HG03064 (cell line): Measurements from ENCODE around the gene TSPAN18.

Source experiments
- ATAC-seq: cut with Tn5 transposase; IDR thresholded peaks from one replicate; pipeline ENCODE4 v1.9.1; 2021; ENCODE audit warnings: low read depth; ENCODE audit not compliant: unreplicated experiment

The TSPAN18 gene

GRCh38 chr11:44947114-44947513, 220.4 kb downstream of the TSPAN18 start:
- no peak for ATAC-seq

DNA sequence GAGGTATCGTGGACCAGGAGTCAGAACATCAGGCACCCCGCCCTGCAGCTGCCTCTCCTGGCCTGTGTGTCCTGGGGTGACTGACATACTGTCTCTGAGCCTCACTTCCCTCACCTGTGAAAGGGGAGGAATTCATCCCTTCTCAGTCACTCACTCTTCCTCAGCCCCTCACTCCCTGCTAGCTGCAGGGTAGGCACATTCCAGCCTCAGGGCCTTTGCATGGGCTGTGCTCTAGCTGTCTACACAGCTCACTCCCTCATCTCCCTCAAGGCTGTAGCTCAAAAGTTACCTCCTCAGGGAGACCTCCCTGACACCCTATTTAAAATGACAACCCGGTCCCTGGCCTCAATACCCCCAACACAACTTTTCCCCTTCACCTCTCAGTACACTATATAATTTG, 221.4 kb downstream of the TSPAN18 start:
- ATAC-seq: no peak

DNA sequence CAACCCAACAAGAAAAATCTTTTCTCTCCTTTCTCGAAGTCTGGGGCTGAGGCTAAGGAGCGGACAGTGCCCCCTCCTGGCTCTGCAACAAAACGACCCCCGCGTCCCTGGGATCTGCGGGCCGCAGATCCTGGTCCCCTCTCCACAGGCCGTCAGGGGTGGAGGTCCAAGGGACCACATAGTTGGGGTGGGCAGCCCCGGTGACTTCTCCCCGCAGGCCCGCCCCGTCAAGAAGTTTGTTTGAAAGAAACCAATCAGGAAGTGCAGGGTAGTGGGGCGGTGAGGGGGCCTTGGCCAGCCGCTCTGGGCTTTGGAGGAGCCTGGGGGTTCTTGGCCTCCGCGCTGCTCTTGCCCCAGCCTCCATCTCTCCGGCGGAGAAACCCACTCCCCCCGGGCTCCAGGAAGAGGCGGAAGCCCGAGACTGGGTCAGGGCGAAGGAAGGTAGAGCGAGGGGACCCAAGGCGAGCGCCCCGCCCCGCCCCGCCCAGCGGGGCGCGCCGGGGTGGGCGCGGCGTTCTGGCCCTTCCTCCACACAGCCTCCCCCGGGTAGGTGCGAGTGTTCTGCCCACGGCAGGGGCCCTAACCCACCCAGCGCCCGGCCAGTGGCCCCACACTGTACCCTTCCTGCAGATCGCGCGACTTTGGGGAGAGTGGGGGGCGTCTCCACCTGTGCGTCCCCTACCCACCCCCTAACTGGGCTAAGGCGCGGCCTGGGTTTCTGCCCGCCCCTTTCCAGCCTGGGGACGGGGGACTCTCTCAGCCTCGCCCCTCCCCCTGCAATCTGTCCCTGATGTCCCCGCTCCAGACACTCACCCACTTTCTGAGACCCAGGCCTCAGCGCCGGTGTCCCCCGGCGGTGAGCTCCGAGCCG, 222.6 kb downstream of the TSPAN18 start:
- no peak for ATAC-seq

DNA sequence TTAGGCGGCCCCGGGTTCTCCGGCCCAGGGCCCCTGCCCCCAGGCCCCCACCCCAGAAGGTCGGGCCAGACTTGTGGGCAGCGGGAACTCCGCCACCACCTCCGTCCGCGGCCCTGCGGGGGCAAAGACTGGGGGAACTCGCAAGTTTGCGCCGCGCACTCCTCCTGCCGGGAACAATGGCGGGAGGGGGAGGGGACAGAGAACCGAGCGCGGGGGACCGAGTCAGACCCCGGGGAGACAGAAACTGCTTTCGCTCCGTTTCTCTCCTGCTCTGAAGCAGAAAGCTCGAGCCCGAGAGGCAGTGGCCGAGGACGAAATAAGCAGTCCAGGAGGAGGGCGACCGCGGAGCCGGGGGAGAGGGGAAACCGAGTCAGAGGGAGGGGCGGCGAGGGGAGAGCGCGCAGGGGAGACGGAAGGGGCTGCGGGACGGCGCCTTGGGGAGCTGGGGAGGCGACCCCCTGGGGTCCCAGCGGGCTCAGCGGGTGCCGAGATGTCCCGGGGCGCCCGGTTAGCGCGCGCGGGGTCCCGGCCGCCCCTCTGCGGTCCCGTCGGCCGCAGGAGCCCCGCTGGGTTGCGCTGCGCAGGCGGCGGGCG, 223.4 kb downstream of the TSPAN18 start:
- no peak for ATAC-seq

GRCh38 chr11:44950625-44951476, 224.1 kb downstream of the TSPAN18 start, which contains the start of gene TP53I11:
Gene TP53I11 (minus strand): TSS chr11:44950883. CDS start chr11:44938335, 12,548 bp downstream.
- ATAC-seq: no peak

DNA sequence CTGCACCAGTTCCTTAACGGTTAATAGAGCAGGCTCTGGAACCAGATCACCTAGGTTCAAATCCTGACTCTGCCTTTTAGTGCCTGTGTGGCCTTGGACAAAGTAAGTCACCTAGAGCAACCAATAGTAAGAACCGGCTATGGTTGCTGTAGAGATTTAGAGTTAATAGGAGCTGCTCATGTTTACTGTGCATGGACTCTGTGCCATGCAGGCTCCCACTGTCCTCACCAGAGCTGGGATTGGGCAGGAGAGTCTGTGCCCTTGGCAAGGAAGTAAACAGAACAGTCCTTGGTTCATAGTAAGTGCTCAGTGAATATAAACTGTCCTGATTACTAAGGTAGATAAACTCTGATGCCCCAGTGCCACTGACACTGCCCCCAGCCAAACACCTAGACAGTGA, 225.3 kb downstream of the TSPAN18 start:
- ATAC-seq: no peak

GRCh38 chr11:44952500-44953260, 225.9 kb downstream of the TSPAN18 start:
- ATAC-seq: no peak

DNA sequence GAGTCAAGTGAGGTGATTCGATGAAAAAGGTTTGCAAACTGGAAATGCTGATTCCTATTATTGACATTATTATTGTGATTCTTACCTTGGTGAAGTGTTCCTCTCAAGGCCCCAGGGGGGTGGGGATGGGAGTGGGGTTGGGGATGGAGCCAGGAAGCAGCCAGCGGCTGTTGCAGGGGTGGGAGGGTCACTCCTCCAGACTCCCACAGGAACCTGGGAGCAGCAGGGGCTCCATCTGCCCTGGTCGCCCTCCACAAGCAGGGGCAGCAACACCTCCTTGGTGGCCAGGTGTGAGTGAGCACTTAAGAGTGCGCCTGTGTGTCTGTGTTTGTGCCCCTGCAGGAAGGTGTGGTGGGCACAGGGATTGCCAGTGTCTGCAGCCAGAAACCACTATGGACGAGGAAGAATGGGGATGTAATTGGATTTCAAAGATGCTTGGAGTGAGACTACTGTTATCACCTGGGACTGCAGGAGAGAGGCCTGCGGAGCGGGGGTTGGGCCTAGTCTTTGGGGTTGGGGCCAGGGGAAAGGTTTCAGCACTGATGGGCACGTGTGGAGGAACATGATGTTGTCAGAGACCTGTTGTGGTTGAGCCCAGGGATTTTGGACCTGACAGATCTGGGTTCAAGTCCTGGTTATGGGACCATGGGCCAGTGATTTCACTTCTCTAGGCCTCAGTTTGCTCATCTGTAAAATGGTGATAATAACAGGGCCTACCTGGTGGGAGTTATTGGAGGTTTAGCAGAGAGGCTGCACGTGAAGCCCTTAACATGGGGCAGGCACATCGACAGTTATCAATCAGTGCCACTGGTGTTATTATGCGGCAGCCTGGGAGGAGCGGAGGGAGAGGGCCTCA, 227.5 kb downstream of the TSPAN18 start:
- ATAC-seq: no peak

GRCh38 chr11:44955015-44955738, 228.4 kb downstream of the TSPAN18 start:
- ATAC-seq: no peak

DNA sequence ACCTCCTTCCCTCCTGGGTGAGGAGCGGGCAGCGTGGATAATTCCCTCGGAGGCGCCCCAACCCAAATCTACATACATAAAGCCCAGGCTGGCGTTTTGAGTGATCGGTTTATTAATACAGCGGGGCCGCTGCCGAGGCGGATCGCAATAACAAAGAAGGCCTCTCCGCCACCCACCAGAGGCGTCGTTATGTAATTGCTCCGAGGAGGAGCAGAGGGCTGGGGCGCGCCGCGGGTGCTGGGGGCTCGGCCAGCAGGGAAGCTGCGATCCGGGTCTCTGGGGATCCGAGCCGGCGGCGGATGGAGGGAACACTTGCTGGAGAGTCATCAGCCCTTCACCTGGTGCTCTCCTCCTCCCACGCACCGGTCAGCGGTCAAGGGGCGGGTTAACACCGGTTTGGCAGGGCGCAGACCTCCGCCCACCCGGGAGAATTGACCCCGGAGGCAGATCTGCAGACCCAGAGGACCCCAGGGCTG, 230.3 kb downstream of the TSPAN18 start:
- ATAC-seq: no peak

GRCh38 chr11:44957776-44958564, 231.2 kb downstream of the TSPAN18 start:
- ATAC-seq: no peak

GRCh38 chr11:44959064-44959463, 232.3 kb downstream of the TSPAN18 start:
- ATAC-seq: no peak

DNA sequence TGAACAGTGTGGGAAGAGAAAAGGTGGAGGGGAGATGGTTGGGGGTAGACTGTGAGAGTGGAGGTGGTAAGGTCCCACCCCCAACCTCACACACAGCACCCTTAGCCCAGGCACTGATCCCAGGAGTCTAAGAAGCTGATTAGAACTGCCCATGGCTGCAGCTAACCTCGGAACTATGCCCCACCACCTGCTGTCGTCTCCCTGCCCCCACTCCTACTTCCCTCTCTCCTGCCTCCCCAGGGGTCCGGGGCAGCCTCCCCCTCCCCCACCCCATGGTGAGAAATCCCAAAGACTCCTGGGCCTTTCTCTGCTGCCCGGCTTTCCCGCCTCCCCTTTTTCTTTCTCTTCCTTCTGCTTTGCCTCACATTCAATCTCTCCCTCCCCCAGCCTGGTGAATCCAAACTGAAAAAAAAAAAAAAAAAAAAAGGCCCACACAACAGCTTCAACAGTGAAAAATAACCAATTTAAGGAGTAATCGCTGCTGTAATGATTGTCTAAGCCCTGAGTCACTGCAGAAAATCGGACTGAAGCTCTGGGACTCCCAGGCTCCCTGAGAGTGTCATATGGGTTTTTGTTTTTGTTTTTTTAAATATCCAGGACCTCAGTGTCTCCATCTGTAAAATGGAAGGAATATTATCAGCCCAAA, 233.6 kb downstream of the TSPAN18 start:
- no peak for ATAC-seq

GRCh38 chr11:44962464-44962863, 235.7 kb downstream of the TSPAN18 start:
- ATAC-seq: no peak

DNA sequence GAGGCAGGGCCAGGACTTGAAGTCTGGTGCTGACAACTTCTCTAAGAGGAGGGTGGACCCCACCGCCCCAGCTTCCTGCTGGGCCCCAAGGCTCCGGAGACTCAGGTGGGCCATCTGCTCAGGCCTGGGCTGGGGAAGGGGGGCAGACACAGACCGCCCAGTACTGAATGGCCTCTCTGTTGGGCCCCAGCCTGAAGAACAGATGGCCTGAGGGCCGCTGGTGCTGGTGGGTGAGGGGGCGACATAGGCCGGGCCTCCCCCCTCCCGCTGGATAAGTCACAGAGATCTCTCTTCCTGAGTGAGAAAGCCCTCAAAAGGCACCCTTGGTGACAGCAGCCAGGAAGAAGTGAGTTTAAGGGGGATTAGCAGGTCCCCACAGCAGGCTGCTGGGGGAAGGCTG, 236.4 kb downstream of the TSPAN18 start:
- ATAC-seq: no peak

DNA sequence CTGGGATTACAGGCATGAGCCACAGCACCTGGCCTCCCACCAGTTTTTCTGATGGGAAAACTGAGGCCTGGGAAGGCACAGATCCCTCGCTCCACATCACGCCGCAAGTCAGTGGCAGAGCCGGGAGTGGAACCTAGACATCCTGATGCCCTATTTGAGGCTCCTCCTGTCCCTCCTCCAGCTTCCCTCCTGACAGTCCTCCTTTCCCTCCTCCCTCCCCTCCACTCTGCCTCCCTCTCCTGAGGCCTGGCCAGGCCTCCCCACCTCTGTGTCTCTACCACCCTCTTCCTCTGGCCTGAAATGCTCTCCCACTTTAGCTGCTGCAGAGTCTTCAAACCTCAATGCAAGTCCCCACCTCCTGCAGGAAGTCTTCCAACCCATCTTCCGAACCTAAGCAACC, 237.2 kb downstream of the TSPAN18 start:
- ATAC-seq: no peak

GRCh38 chr11:44964526-44965209, 237.9 kb downstream of the TSPAN18 start:
- no peak for ATAC-seq
